ENCODE results near the gene SDR9C7. TPM values are rescaled to one million over a fixed set of nuclear protein-coding genes. Genes with fewer than 3 reads are reported as not detected.
"Not testable (repeated sequence)": the region's sequence is repeated elsewhere in the genome, so short reads cannot be mapped to it uniquely, and the experiment has no call there.

Gene SDR9C7
- polyA plus RNA-seq (ENCODE audit: insufficient read length in 4 of 4) = under 1 TPM; 0.10 to 0.53 (median 0.14) TPM

- no peak for DNase-seq (ENCODE audit: low read depth in 4 of 4, low spot score in 2 of 4)
These were observed at the start of gene SDR9C7 for GRCh38 chr12:56933826-56934625. Gene SDR9C7, minus strand, starts transcription at chr12:56934408. Its CDS starts 147 bp downstream, at chr12:56934261.

GRCh38 chr12:56983386-56983785 is 49.2 kb upstream of the SDR9C7 start:
- no peak for DNase-seq (ENCODE audit: low read depth in 4 of 4, low spot score in 2 of 4)

- not testable (repeated sequence) for DNase-seq (ENCODE audit: low read depth in 4 of 4, low spot score in 2 of 4)
These were observed 48.5 kb upstream of the SDR9C7 start for GRCh38 chr12:56982578-56983236.

GRCh38 chr12:56980941-56981530 is 46.8 kb upstream of the SDR9C7 start:
- DNase-seq (ENCODE audit: low read depth in 4 of 4, low spot score in 2 of 4) = no peak

- no peak for DNase-seq (ENCODE audit: low read depth in 4 of 4, low spot score in 2 of 4)
These were observed 46.1 kb upstream of the SDR9C7 start for GRCh38 chr12:56980268-56980667.

GRCh38 chr12:56979628-56980027 is 45.4 kb upstream of the SDR9C7 start:
- DNase-seq (ENCODE audit: low read depth in 4 of 4, low spot score in 2 of 4) = no peak

GRCh38 chr12:56978397-56979138 is 44.4 kb upstream of the SDR9C7 start:
- DNase-seq (ENCODE audit: low read depth in 4 of 4, low spot score in 2 of 4) = no peak

- not testable (repeated sequence) for DNase-seq (ENCODE audit: low read depth in 4 of 4, low spot score in 2 of 4)
These were observed 43.2 kb upstream of the SDR9C7 start for GRCh38 chr12:56977361-56977760.

GRCh38 chr12:56974224-56974623 is 40.0 kb upstream of the SDR9C7 start:
- not testable (repeated sequence) for DNase-seq (ENCODE audit: low read depth in 4 of 4, low spot score in 2 of 4)

- DNase-seq (ENCODE audit: low read depth in 4 of 4, low spot score in 2 of 4) = not testable (repeated sequence)
These were observed 34.7 kb upstream of the SDR9C7 start for GRCh38 chr12:56968910-56969309.

GRCh38 chr12:56965997-56966642 is 31.9 kb upstream of the SDR9C7 start:
- not testable (repeated sequence) for DNase-seq (ENCODE audit: low read depth in 4 of 4, low spot score in 2 of 4)

GRCh38 chr12:56965124-56965523 is 30.9 kb upstream of the SDR9C7 start:
- not testable (repeated sequence) for DNase-seq (ENCODE audit: low read depth in 4 of 4, low spot score in 2 of 4)

- DNase-seq (ENCODE audit: low read depth in 4 of 4, low spot score in 2 of 4) = not testable (repeated sequence)
These were observed 29.3 kb upstream of the SDR9C7 start for GRCh38 chr12:56963557-56963956.

GRCh38 chr12:56962247-56962646 is 28.0 kb upstream of the SDR9C7 start:
- DNase-seq (ENCODE audit: low read depth in 4 of 4, low spot score in 2 of 4) = not testable (repeated sequence)

GRCh38 chr12:56958422-56958821 is 24.2 kb upstream of the SDR9C7 start:
- no peak for DNase-seq (ENCODE audit: low read depth in 4 of 4, low spot score in 2 of 4)

- DNase-seq (ENCODE audit: low read depth in 4 of 4, low spot score in 2 of 4) = no peak
These were observed 23.2 kb upstream of the SDR9C7 start, which contains the start of gene RDH16 for GRCh38 chr12:56957229-56958052. Gene RDH16, minus strand, starts transcription at chr12:56957608. Its CDS starts 146 bp downstream, at chr12:56957462.

GRCh38 chr12:56955631-56956256 is 21.5 kb upstream of the SDR9C7 start:
- DNase-seq (ENCODE audit: low read depth in 4 of 4, low spot score in 2 of 4) = no peak

GRCh38 chr12:56954958-56955355 is 20.7 kb upstream of the SDR9C7 start:
- DNase-seq (ENCODE audit: low read depth in 4 of 4, low spot score in 2 of 4) = no peak

All from left renal cortex interstitium (tissue), 4 donors.